ENCODE measurements around the gene CD274.

The CD274 gene

GRCh38 chr9:5510360-5510931 is 60.1 kb downstream of the CD274 start, which contains the start of gene PDCD1LG2:
PDCD1LG2 (plus strand) TSS chr9:5510531; CDS start chr9:5522547, 12,016 bp downstream.
- Mint-ChIP-seq H3K4me3 (peak within 1 kb of the TSS; percentile 92), H3K27me3 (no peaks in the 10 kb centered on the region), H3K36me3 (ENCODE audit: low read depth) (peaks cover 41% of the 10 kb centered on the region), H3K4me1 (ENCODE audit: low read depth) (peaks cover 83% of the 10 kb centered on the region), H3K27ac (peak within 1 kb of the TSS; percentile 94), H3K9me3 (no peaks in the 10 kb centered on the region)
- intact Hi-C loops (cut with micrococcal nuclease): loop anchor here (2.0 to 5.0 kb wide), 2 partner anchors 20 to 58 kb away; partner anchors contain the start of gene CD274

DNA sequence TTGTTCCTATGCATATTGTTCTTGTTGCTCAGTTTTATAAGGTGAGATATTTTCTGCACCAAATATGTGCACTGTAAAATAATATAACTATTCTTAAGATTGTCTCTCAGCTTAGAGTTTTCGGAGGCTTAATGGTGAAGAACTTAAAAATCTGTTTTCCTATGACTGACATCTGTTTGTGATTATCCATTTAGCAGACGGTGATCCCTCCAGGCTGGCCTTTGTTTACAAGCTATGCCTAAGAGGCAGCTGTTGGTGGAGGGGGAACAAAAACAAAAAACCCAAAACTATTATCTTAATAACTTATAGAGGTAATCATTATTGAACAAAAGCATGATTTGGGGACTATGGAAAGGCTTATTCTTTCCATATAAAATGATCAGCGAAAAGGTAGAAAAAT is 60.6 kb downstream of the CD274 start:
- H3K36me3 Mint-ChIP-seq (ENCODE audit: low read depth): peaks cover 47% of the 10 kb centered on the region
- peak overlapping the region; percentile 92 for H3K4me3 Mint-ChIP-seq
- H3K9me3 Mint-ChIP-seq: no peaks in the 10 kb centered on the region
- peak overlapping the region; percentile 94 for H3K27ac Mint-ChIP-seq
- peaks cover 81% of the 10 kb centered on the region for H3K4me1 Mint-ChIP-seq (ENCODE audit: low read depth)
- no peaks in the 10 kb centered on the region for H3K27me3 Mint-ChIP-seq
- intact Hi-C loops (cut with micrococcal nuclease): loop anchor here (2.0 to 5.0 kb wide), 2 partner anchors 20 to 59 kb away; partner anchors contain the start of gene CD274

GRCh38 chr9:5511476-5511875 is 61.1 kb downstream of the CD274 start:
- peak overlapping the region; percentile 92 for H3K4me3 Mint-ChIP-seq
- H3K4me1 Mint-ChIP-seq (ENCODE audit: low read depth): peaks cover 79% of the 10 kb centered on the region
- no peaks in the 10 kb centered on the region for H3K27me3 Mint-ChIP-seq
- H3K36me3 Mint-ChIP-seq (ENCODE audit: low read depth): peaks cover 51% of the 10 kb centered on the region
- intact Hi-C loops (cut with micrococcal nuclease): loop anchor here (2.0 to 5.0 kb wide), 2 partner anchors 19 to 59 kb away; partner anchors contain the start of gene CD274
- H3K9me3 Mint-ChIP-seq: no peaks in the 10 kb centered on the region
- peak overlapping the region; percentile 94 for H3K27ac Mint-ChIP-seq

GRCh38 chr9:5511935-5512580 is 61.7 kb downstream of the CD274 start:
- Mint-ChIP-seq H3K27me3 (no peaks in the 10 kb centered on the region), H3K27ac (peak overlapping the region; percentile 94), H3K4me1 (ENCODE audit: low read depth) (peaks cover 79% of the 10 kb centered on the region), H3K4me3 (peak overlapping the region; percentile 92), H3K9me3 (no peaks in the 10 kb centered on the region), H3K36me3 (ENCODE audit: low read depth) (peaks cover 57% of the 10 kb centered on the region)
- intact Hi-C loops (cut with micrococcal nuclease): loop anchor here (2.0 to 5.0 kb wide), 3 partner anchors 17 to 60 kb away; partner anchors contain the start of gene CD274

DNA sequence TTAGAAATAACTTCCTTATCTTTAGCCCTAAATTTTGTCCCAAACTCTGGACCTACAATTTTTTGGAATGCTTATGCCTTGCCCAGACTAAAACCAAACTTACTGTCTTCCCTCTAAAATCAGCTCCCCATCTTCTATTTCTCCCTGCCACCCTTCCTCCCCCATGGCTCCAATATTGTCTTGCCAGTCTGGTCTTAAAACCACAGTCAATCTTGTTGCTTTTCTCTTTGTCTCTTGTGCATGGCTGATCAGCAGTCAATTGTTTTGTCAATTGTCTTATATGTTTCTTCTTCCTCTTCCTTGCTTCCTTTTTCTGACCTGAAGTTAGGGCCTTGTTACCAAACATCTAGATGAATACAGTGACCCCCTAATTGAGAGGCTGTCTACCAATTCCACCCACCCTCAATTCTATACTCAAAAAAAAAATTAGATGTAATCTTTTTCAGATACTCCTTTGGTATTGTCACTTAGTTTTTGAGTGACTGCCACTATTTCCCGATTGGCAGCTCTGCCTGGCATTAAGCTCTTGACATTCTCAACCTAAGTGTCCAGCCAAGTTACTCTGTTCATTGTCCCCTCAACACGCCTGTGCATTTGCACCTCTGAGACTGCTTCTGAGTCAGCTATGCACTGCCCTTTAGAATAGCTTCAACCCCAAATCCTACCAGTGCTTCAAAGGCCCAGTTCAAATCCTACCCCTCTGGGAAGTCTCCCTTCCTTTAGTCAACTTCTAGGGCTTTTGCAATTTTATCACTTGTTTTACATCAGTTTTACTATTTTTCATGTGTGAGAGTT is 62.5 kb downstream of the CD274 start:
- Mint-ChIP-seq H3K36me3 (ENCODE audit: low read depth) (peaks cover 65% of the 10 kb centered on the region), H3K4me3 (peak overlapping the region; percentile 92), H3K4me1 (ENCODE audit: low read depth) (peaks cover 82% of the 10 kb centered on the region), H3K27me3 (no peaks in the 10 kb centered on the region), H3K9me3 (no peaks in the 10 kb centered on the region), H3K27ac (peak overlapping the region; percentile 94)
- intact Hi-C loops (cut with micrococcal nuclease): loop anchor here (2.0 to 5.0 kb wide), 2 partner anchors 18 to 61 kb away; partner anchors contain the start of gene CD274

DNA sequence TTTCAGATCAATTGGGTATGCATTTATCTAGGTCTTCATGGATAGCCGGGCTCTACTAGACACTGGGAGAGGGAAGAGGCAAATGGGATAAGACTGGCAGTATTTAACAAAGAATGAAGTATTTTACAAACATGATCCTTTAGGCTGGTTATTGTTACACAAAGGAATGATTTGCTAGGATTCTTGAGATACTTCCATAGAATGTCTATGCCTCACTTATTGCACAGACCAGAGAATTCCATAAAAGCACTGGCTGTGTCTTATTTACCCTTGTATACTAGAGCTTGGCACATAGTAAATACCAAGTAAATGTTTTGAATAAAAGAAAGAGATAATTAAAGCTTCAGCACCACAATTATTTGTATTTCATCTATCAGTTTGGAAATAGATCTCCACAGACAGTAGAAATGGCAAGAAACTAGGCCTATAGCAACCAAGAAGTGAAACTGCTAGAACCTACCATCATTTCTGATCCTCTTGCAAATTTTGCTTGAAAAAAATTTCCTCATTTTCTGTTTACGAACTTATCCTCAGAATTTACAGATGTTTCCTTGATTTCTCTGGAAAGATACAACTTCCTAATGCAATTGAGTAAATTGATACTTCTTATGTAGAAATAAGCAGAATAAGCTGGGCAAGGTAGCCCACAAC is 63.7 kb downstream of the CD274 start:
- peaks cover 76% of the 10 kb centered on the region for H3K36me3 Mint-ChIP-seq (ENCODE audit: low read depth)
- intact Hi-C loops (cut with micrococcal nuclease): loop anchor here (2.0 to 5.0 kb wide), 2 partner anchors 19 to 62 kb away; partner anchors contain the start of gene CD274

DNA sequence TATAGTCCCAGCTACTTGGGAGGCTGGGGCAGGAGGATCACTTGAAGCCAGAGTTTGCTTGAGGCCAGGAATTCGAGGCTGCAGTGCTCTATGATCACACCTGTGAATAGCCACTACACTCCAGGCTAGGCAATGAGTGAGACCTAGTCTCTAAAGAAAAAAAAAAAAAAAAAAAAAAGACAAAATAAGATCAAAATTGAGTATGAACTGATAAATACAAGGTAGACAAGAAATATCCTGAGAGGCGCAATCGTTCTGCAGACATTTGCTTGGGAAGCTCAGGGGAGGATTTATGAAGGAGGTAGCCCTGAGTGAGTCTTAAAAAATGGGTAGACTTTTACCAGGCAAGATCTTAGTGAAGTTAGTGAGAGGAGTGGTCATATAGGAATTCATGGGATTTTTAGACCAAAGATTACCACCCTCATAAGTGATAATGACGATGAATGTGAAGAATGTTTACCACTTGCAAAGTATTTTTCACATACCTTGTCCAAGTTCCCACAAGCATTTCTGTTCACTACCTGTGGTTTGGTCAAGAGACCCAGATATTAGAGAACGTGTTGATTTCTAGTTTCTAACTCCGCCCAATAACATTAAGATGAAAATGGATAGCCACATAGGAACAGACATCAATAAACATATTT is 64.4 kb downstream of the CD274 start:
- Mint-ChIP-seq H3K36me3 (ENCODE audit: low read depth) (peaks cover 82% of the 10 kb centered on the region), H3K27ac (peak overlapping the region; percentile 94), H3K4me1 (ENCODE audit: low read depth) (peaks cover 82% of the 10 kb centered on the region), H3K9me3 (no peaks in the 10 kb centered on the region), H3K27me3 (no peaks in the 10 kb centered on the region), H3K4me3 (peak overlapping the region; percentile 35)
- intact Hi-C loops (cut with micrococcal nuclease): loop anchor here (5.0 kb wide), 1 partner anchor 62 kb away; the partner anchor contains the start of gene CD274

More for the DNA sequence above, 63.7 kb downstream of the CD274 start:
- Mint-ChIP-seq H3K4me1 (ENCODE audit: low read depth) (peaks cover 82% of the 10 kb centered on the region), H3K9me3 (no peaks in the 10 kb centered on the region), H3K27me3 (no peaks in the 10 kb centered on the region), H3K27ac (peak overlapping the region; percentile 94), H3K4me3 (peak overlapping the region; percentile 92)

DNA sequence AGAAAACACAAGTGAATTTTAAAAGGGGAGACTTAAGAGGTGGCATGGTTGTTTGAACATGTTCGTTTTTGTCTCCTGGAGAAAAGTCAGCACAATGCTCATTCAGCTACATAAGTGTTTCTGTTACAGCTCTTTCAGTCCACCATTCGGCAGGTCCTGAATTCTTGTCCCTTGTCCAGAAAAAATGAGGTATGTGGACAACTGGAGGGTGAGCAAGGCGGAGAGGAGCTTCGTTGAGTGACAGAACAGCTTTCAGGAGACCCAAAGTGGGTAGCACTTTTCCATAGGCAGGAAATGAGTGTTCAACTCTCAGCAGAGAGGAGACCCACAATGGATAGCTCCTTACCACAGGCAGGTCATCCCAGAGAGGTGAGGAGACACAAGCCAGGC is 64.9 kb downstream of the CD274 start:
- H3K27me3 Mint-ChIP-seq: no peaks in the 10 kb centered on the region
- intact Hi-C loops (cut with micrococcal nuclease): no loop called here
- H3K4me3 Mint-ChIP-seq: peak overlapping the region; percentile 35
- H3K27ac Mint-ChIP-seq: peak overlapping the region; percentile 94
- H3K36me3 Mint-ChIP-seq (ENCODE audit: low read depth): peaks cover 86% of the 10 kb centered on the region
- peaks cover 81% of the 10 kb centered on the region for H3K4me1 Mint-ChIP-seq (ENCODE audit: low read depth)
- H3K9me3 Mint-ChIP-seq: no peaks in the 10 kb centered on the region

DNA sequence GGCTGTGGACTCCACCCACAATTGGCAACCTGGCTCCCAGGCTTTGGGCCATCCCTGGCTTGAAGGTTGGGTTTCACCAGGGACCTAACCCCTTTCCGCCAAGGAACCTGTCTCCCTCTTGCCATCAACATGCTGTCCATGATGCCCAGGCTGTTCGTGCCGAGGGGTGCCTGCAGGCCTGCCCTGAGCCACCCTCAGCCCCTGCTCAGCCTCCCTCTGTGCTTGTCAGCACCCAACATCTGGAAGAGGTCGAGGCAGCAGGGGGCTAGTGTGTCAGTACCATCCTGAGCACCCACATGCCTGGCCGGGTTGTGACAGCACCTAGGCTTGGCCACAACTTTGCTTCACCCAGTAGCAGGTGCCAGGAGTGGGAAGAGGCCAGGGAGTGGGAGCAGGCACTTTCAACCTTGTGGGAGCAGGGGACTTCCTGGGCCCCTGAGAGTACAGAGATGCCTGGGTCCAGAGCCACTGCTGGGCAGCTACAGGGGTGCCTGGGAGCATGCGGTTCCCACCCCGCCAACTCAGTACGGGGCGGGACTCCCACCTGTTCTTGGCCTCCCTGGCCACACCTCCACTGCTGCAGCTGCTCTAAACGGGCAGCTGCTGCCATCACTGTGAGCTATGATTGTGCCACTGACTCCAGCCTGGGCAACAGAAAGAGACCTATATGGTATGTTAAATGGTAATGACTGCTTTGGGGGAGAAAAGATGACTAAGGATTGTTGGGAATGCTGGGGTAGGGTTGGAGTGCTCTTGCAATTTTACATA is 66.3 kb downstream of the CD274 start:
- H3K36me3 Mint-ChIP-seq (ENCODE audit: low read depth): peaks cover 88% of the 10 kb centered on the region
- peaks cover 85% of the 10 kb centered on the region for H3K4me1 Mint-ChIP-seq (ENCODE audit: low read depth)
- peak overlapping the region; percentile 49 for H3K4me3 Mint-ChIP-seq
- H3K27ac Mint-ChIP-seq: peak overlapping the region; percentile 94
- no peaks in the 10 kb centered on the region for H3K9me3 Mint-ChIP-seq
- intact Hi-C loops (cut with micrococcal nuclease): no loop called here
- no peaks in the 10 kb centered on the region for H3K27me3 Mint-ChIP-seq

- intact Hi-C loops (cut with micrococcal nuclease): no loop called here
- Mint-ChIP-seq H3K27me3 (no peaks in the 10 kb centered on the region), H3K36me3 (ENCODE audit: low read depth) (peaks cover 88% of the 10 kb centered on the region), H3K4me1 (ENCODE audit: low read depth) (peaks cover 84% of the 10 kb centered on the region), H3K4me3 (peak overlapping the region; percentile 33), H3K9me3 (no peaks in the 10 kb centered on the region), H3K27ac (peak overlapping the region; percentile 94)
Measured at GRCh38 chr9:5518171-5518936, 68.0 kb downstream of the CD274 start.

DNA sequence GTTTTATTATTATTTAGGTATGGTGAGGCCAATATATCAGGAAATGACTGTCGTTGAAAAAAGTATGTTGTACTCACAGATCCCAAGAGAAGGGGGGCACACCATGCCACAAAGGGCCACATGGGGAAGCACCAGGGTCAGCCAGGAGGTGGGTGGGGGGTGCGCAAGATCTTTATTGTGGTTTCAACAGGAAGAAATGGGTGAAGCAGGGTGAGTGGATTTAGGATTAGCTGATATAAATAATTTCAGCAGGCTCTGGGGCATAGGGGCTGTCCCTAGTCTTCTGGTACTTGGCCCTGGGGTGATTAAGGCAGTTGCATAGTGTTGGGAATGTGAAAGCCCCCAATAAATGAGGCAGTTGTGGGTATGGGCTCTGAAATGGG is 68.6 kb downstream of the CD274 start:
- H3K27me3 Mint-ChIP-seq: no peaks in the 10 kb centered on the region
- intact Hi-C loops (cut with micrococcal nuclease): no loop called here
- peaks cover 88% of the 10 kb centered on the region for H3K36me3 Mint-ChIP-seq (ENCODE audit: low read depth)

More for the DNA sequence above, 68.6 kb downstream of the CD274 start:
- Mint-ChIP-seq H3K4me1 (ENCODE audit: low read depth) (peaks cover 84% of the 10 kb centered on the region), H3K4me3 (peak overlapping the region; percentile 33), H3K27ac (peak overlapping the region; percentile 94), H3K9me3 (no peaks in the 10 kb centered on the region)

All from dendritic cell treated with granulocyte-macrophage colony-stimulating factor and Interleukin-4, amounts not matched to agents 40 ng/mL and 50 ng/mL, for 4 days (primary cell).